HG03280 (cell line): ENCODE data around the gene NAB1.
A peak's percentile ranks its signal among the peaks of the same experiment; 100 is the strongest.

Source experiments
- ATAC-seq: cut with Tn5 transposase; IDR thresholded peaks from one replicate; pipeline ENCODE4 v1.9.1; 2021; ENCODE audit warnings: mild to moderate bottlenecking, moderate library complexity; ENCODE audit not compliant: unreplicated experiment

The NAB1 gene

DNA sequence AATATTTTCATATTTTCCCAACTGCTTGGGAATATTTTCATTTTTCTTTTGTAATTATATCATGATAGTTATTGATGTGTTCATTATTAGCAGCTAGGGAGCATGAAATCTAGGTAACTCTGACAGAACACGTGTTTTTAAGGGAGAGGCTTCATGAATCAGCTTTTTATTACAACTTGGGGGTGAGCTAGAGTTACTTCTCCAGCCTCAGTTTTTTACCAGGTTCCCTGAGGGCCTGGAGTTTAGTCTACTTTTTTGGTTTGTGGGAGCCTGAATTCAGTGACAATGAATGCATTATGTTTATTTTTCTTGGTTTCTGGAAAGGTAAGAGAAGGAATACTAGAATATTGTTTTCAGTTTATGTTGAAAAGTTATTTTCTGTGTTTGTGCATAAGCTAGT is 18.0 kb downstream of the NAB1 start:
- ATAC-seq, result no peak

DNA sequence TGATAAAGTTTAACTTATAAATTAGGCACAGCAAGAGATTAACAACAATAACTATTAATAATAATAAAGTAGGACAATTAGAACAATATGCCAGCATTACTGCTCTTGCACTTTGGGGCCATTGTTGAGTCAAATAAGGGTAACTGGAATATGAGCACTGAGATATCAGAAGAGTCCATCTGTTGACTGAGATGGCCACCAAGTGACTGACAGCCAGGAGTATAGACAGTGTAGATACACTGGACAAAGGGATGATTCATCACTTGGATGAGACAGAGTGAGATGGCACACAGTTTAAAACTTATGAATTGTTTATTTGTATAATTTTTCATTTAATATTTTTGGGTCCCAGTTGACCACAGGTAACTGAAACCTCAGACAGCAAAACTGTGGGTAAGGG is 20.0 kb downstream of the NAB1 start:
- ATAC-seq, result no peak

DNA sequence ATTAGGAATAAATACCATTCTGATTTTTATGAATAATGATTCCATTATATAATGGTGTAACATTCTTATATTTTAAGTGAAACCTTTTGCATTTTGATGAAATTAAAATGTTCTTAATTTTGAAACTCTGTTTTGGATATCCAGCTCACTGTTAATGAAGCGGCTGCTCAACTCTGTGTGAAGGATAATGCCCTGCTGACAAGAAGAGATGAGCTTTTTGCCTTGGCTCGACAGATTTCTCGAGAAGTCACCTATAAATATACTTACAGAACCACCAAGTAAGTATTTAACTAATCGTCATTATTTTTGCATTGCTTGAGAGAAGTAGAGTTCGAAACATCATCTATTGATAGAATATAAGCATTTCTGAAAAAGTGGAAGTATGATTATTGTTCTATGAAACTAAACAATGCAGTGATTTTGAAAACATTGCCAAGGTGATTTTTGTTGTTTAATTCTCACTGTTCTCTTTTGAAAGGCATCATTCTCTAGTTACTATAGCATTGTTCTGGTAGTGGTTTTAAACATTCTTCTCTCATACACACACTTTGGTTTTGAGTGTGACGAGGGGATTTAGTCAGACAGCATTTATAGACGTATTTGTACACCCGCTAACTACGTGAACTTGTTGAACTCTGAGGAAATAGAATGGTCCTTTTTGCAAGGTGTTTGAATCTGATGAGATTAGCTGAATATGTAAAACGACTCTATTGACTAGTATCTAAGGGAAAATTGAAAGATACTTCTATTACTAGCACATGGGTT is 21.5 kb downstream of the NAB1 start:
- ATAC-seq, result peak; percentile 53

DNA sequence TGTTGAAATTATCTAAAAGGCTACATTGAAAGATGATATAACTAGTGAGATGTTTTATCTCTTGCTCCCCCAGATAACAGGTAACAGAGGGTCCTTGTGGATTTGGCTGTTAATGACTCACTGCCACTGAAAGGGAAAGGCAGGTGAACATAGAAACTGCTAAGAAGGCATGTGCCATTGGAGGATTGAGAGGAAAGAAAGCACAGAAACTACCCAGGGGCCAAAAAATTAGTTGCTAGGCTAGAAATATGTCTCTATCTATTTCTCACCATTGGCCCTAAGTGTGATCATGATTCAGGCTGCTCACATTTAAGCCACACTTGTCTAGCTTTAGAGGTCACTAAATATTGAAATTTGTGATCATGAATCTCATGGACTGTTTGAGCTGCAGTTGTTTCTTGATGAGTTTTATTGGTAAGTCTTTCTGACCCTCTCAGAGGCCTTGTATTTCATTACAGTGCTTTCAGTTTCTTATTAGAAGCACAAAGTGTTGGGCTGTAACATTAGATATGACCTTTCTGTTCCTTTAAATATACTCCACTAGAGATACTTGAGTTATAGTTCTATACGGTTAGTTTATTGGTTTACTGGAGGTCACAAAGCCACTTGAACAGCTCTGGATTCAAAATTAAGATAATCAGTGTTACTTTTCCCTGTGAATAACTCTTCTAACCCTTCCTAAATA is 26.2 kb downstream of the NAB1 start:
- ATAC-seq, result peak; percentile 47

DNA sequence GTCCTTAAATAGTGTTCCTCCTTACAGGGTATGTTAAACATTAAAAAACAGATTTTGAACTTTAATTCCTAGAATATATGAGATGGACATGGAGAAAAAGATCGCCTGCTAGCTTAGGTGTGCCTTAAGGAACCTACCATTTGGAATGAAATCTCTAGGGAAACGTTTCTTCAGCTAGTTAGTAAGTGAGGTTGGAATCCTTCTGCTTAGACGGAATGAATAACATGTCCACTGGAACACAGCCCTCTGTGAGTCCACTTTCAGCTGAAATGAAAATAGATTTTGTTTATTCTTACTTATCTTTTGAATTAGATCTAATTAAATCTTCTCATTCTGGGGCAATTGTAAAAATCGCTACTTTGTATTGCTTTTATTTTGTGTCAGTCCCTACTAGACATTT is 28.4 kb downstream of the NAB1 start:
- ATAC-seq, result no peak

DNA sequence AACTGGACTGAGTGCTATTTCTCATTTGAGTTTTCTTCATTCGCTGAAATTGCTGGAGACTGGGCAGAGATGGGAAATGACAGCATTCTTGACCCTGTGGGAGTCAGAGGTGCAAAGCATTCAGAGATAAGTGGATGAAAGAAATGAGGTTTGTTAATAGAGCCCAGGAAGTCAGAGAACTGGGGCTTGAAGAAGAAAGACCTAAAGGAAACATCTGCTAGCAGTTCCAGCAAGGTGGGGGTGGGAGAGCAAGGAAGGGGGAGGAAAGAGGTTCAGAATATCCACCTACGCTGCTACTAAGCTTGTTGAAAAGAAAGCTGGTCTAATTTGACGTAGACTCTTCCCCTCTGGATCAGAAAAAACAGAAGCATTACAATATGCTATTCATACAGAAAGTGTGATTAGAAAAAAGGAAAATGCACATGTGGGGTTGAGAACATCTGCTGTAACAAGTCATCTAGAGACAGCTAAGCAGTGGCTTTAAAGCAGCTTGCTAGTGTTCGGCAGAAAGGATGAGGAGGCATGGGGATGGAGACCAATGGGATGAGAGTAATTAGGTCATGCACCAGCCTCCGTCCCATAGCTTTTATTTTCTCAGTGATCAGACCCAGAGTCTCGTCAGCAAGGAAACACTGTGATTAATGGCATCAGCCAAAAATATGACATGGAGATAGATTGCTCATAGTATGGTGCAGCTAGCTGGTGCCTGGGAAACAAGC is 29.7 kb downstream of the NAB1 start:
- peak; percentile 47 for ATAC-seq

DNA sequence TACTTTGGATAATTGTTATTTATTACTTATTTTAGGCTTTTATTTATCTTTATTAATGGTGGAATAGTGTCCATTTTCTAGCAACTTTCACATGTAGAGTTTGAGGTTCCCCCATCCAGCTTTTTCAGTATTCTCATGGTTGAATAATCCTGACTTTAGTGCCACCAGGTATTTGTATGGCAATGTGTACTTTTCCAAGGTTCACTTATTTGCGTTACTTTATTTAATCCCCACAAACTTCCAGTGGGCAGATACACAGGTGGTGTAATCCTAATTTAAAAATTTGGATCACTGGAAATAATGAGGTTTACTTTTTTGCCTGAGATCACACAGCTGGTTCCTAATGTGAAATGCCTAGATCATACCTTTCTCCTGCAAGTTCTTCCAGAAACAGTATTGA is 30.5 kb downstream of the NAB1 start:
- ATAC-seq, result no peak

DNA sequence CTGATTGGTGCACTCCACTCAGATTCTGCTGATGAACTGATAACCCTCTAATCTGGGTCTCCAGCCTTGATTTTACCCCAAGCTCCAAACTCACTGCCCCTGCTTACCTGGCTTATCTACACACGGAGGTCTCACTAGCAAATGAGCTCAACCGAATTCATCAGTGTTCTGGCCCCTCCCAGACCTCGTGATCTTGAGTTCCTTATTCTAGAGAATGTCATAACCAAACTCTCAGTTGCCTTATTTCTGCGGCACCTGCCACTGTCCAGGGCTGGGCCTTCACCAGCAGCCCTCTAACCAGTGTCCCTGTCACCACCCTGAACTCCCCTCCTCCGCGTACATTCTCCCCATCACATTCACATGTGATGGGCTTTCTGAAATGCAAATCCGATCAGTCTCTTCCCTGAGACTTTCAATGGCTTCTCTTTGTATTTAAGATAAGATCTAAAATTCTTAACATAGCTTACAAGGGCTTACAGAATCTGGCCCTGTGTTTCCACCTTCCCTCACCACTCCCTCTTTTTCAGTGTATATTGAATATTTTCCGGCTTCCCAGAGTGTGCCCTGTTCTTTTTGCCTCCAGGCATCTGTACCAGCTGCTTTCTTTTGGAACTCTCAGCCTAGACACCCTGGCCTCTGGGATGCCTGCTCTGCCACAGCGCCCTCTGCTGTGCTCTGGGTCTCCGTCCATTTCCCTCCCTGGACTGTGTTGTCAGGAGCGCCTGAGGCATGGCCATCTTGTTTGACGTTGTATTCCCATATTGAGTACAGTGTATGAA is 31.1 kb downstream of the NAB1 start:
- ATAC-seq, result peak; percentile 62

DNA sequence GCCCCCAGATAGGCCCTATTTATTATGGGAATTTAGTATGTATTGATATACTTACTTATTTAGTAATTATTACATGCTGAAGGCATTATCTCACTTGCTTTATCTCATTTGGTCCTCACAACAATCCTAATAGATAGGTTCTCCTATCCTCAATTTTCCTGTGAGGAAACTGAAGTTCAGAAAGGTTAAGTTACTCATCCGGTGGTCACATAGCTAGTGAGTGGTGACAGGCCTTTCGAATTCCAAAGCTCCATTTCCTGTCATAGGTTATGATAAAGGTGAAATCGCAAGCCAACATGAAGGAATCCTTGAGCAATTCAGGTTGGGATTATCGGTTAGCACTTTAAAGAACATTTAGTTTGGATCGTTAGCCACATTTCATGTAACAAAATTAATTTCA is 33.3 kb downstream of the NAB1 start:
- no peak for ATAC-seq

DNA sequence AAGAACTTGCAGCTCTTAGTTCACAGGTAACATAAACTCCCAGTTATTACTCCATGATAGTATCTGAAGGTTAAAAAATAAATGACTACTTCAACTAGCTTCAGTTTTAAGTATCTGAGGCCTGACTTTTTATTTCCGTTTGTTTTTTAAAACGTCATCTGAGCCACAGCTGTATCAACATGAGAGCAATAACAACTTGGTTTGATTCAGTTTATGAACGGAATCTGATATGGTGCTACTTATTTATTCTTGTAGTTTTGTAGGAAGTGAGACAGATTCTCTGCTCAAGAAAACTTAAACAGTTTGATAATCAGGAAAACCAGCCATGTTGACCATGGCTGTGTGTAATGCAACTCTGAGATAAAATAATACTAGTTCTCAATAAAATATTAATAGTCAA is 34.9 kb downstream of the NAB1 start:
- no peak for ATAC-seq

DNA sequence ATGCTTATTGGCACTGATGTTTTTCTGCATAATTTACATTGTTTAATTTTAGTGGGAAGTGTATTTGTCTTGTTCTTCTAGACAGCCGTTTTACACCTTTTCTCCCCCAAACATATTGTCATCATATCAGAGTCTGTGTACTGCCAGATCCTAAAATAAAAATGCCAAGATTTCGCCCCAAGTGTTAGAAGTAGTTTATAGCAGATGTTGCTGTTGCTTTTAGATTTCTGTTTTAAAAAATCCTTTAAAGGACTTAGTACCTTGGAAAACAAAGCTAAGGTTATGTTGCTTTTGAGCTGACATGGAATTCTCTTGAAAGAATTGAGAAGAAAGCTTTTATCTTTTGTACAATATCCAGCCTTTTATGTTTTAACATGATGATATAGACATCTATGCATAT is 36.0 kb downstream of the NAB1 start:
- no peak for ATAC-seq

DNA sequence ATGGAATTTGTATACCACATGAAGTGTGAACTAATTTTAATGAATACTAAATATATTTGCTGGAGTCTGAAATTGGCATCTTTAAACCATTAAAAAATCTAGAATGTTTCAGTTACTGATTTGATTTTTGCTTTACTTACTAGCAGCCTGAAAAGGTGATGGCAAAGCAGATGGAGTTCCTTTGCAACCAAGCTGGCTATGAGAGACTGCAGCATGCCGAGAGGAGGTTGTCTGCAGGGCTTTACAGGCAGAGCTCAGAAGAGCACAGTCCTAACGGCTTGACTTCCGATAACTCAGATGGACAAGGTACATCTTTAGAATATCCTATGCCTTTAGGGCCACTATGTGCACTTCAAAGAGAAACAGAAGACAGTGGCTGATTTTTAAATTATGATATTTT is 36.5 kb downstream of the NAB1 start:
- no peak for ATAC-seq

DNA sequence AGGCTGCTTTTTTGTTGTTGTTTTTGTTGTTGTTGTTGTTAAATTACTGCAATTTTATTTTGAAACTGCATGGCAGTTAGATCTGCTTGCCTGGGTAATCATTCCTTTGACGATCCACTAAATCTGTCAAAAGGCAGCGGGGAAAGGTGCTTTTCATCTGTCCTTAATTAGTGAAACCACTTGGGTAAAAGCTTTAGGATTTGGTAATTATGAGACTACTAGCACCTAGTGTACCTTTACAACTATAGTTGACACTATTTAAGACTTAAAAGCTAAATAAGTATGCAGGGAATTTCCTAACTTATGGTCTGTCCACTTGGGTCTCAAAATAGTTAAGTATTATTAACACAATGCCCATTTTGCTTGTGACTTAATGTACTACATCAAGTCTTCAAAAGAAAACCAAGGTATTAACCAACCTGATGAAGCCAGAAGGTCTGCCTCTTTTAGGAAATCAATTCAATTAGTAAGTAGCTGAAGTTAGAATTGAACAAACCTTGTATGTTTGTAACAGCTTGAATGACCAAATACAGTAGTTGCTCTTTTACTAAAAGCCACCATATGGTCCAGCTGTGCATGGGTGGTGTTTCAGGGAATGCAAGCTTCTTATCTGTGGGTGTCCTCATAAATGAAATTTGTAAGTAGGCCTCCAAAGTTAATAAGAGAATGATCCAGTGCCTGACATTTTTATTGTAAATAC is 44.8 kb downstream of the NAB1 start:
- ATAC-seq, result peak; percentile 56

DNA sequence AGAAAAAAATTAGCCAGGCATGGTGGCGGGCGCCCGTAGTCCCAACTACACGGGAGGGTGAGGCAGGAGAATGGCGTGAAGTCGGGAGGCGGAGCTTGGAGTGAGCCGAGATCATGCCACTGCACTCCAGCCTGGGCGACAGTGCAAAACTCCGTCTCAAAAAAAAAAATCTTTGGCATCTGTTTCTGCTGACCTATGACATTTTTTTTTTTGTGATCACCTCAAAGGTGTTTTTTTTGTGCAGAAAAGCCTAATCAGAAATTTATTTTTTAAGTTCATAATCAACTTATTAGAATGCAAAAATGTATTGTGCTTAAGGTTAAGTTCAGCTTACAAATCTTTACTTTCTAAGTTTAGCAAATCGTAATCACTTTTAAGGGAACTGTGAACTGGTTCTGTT is 45.6 kb downstream of the NAB1 start:
- no peak for ATAC-seq

DNA sequence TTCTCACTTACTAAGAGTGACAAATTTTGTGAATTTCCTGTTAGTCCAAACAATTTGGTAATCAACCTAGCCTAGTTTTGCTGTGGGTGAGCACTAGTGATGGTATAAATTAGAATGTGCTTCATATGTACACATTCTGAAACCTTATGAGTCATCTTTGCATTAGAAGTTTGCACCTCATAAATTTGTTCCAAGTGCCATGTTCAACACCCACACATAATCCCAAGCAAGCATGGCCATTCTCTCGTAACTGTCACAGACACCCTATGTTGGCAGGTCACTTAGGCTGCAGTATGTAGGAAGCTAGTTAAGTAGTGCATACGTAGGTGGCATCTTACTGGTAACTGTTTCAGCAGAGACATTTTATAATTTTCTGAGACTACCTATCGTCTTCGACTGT is 46.9 kb downstream of the NAB1 start:
- no peak for ATAC-seq

DNA sequence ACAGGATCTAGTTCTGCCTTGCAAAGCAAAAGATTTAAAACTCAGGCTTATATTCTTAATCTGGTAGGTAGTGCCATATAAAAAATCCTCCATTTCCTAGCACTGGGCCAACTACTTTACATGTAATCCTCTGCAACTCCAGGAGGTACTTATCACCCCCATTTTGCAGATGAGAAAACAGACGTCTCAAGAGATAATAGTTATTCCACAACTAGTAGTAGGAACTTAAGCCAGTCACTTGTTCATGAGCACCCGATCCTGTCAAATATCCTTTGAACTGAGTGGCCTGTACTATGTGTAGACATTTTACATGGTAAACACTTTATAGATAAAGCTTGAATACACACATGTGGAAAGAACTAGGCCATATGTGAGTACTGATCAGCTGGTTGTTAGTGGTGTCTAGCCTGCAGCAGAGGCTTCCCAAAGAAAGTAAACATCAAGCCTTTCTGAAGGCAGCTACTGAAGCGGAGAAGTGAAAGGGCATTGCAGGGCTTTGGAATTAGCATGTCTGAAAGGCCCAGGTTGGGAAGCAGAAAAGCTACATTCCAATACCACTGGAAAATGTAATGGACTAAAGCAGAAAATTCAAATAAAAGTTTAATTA is 48.0 kb downstream of the NAB1 start:
- no peak for ATAC-seq

DNA sequence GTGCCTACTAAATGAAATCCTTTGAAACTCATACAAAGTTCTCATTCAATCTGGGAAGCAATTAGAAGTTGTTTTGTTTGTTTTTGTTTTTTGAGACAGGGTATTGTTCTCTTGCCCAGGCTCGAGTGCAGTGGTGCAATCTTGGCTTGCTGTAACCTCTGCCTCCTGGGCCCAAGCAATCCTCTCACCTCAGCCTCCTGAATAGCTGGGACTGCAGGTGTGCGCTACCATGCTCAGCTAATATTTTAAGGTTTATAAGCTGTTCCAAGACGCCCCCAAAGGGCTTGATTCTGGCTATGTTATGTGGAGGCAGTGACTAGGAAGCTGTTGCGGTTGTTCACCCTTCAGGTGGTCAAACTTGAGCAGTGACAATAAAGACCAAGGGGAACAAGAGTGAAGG is 48.5 kb downstream of the NAB1 start:
- ATAC-seq, result no peak

DNA sequence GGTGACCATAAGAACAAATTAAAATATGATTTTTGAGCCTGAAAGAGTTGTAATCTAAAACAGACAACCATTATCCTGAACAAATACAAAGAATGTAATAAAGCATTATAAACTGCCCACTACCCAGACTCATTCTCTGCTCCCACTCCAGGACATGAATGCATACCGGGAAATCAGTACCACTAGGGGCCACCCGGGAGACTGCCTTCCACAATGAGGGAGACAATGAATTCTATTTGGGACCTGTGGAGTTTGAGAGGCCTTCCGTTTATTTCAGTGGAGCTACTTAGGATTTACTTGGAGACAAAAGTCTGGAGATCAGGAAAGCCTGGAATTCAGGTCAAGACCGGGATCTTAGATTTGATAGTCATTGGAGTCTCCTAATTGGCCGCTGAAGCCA is 50.0 kb downstream of the NAB1 start:
- ATAC-seq, result no peak

DNA sequence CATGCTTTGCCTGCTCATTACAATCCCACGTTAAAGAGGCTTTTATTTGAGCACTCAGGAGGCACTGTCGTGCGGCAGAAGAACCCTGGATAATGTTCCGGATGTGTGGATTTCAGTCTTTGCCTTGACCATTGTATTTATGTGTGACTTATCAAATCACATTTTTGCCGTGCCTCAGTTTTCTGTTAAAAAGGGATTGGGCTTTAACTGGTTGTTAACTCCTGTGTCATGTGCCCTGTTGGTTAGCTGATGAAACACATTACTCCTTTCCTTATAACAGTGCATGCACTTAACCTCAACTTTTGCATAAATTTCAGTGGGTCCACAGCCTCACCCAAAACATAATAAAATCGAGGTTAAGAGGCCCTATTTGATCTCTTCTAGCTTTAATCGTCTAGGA is 52.7 kb downstream of the NAB1 start:
- peak; percentile 64 for ATAC-seq

DNA sequence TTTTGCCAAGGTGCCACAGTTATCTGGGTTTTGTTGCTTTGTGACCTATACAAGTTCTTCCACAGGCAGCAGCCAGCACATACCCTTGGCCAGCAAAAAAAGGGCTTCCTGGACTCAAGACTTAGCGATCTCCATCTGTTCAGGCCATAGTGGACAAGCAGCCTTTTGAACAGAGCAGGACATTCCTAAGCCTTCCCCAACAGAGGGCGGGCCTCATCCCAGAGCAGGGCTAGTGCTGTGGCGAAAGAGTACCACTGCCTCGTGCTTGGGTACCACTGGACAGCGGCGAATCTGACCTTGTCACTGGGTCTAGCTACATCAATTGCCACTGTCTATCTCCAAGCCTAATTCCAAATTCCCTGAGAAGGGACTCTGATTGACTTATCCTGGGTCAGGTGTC is 56.4 kb downstream of the NAB1 start:
- ATAC-seq, result no peak
